Myocyte (in vitro differentiated cells): ENCODE data around the gene CYP26B1. TPM values are rescaled to one million over a fixed set of nuclear protein-coding genes. Genes with fewer than 3 reads are reported as not detected.
"Not testable (repeated sequence)": the region's sequence is repeated elsewhere in the genome, so short reads cannot be mapped to it uniquely, and the experiment has no call there.

ENCODE experiments used
- DNase-seq: peaks from one replicate; pipeline ENCODE4 v3.0.0-alpha.2; 2012; ENCODE audit warnings: low read depth
- total RNA-seq: library from RNA; depleted of rRNA; stranded (reverse); fragments of >200 nt; gene quantifications from 2 replicates; pipeline ENCODE4 v1.2.3, GENCODE V29; 2014

The CYP26B1 gene
- total RNA-seq, 1 donor from 2014 or later = 0.19 TPM

DNA sequence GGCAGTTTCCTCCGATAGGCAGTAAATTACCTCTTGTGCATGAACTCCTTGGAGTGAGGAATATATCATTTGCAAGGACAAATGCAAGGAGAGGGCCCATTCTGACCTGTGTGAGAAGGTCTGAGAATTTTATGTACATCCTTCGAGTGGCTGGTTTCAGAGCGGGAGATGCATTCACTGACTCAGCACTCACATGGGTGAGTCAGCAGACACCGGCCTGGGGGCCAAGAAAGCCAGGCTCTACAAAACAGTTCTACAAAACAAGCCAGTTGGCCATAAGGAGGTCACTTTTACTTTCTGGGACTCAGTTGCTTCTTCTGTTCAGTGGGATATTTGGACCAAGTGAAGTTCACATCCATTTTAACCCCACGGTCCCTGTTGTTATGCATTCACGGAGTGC is 35.3 kb downstream of the CYP26B1 start:
- no peak for DNase-seq

DNA sequence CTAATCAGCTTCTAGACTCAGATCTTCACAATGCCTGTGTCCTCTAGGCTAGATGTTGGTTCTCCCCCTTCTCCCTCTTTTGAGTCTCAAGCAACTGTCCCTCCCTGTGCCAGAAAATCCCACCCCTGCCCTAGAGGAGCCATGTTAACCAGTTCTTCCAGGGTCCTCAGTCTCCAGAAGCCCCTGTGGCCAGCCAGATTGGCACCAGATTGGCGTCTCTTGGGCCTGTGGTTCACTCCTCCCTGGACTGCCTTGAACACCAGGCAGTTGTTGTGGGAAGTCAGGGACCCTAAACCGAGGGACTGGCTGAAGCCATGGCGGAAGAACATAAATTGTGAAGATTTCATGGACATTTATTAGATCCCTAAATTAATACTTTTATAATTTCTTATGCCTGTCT is 36.6 kb downstream of the CYP26B1 start:
- no peak for DNase-seq

DNA sequence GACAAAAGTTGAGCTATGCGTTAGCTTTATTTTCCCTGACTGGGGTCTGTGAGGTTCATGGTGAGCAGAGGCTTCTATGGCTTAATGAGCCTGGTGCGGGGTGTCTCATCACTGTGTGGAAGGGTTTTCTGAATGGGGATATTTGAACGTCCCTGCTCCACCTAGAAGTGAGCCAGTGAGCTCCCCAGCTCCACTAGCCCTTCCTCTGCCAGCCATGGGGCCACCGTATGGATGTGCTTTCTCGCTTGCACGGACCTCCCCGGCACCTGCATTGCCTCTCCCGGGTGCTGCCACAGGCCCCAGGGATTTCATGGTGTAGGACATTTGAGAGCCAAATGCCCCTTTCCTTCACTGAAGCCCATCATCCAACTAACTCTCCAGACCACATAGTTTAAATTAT is 37.8 kb downstream of the CYP26B1 start:
- DNase-seq = no peak

DNA sequence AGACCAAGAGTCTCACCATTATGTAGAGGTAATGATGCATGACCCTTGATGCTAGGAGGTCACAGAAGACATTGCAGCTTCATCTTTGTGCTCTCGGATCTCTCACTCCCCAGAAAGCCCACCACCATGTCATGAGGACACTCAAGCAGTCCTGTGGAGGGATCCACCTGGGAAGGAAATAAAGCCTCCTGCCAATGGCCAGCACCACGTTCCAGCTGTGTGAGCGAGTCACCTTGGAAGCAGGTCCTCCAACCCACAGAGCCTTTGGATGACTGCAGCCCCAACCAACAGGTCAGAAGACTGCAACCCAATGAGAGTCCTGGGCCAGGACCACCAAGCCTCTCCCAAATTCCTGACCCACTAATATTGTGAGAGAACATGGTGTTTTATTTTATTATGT is 38.4 kb downstream of the CYP26B1 start:
- no peak for DNase-seq

DNA sequence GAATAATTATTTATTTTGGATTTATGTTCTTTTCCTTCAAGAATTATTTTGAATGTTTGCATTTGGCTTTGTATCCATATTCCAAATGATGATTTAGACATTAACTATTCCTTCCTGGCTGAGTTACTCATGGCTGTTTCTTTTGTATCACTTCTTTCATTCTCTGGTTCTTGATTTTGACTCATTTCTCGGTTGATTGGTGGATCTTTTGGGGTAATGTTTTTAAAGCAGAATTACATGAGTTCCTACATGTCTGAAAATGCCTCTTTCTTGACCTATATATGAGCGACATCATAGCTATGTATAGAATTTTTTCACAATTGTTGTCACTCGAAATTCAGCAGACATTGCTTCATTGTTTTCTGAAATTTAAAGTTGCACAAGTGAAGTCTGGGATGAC is 39.5 kb downstream of the CYP26B1 start:
- no peak for DNase-seq

DNA sequence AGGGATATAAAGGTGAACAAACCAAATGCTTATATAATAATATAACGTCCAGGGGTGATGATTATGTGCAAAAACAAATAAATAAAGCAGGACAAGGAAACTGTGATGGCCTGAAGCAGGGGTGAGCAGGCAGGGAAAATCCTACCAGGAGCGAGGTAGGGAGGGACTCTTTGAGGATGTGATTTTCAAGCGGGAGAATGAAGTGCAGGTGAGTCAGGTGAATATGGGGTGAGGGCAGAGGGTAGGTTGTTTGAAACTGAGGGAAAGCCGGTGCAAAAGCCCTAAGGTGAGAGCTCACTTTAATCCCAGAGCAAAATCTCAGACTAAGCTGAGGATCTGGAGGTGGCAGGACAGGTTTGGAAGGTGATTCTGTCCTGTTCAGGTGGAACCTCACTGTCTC is 40.7 kb downstream of the CYP26B1 start:
- DNase-seq = no peak

DNA sequence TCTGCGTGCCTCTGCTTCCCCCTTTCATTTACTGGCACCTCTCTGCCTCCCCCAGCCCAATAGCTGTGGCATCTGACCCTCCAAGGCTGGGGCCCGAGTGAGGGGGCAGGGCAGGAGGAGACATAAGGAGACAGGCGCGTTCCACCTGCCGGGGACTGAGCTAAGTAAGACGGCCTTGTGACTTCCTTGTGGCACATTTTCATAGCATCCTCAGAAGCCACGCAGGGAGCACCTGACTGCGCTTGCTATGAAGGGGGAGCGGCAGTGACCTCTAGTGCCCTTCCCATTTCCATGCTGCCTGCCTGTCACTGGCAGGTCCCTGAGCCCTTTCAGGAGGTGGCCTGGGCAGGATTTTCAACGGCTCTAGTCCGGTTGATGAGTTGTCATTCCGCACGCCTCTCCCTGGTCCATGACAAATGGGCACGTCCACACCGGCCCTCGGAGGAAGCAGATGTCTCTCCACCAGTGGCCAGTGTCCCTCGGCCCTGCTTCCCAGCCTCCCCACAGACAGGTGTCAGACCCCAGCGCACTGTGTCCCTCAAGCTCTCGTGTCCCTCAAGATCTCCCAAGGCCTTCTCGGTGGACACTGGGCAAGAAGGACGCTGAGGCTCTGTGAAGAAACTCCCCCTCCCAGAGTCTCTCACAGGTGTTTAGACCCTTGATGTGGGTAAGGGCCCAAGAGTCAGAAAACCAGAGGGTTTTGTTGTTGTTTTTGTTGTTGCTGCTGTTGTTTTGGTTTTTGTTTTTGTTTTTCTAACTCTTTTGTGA is 42.7 kb downstream of the CYP26B1 start:
- no peak for DNase-seq

DNA sequence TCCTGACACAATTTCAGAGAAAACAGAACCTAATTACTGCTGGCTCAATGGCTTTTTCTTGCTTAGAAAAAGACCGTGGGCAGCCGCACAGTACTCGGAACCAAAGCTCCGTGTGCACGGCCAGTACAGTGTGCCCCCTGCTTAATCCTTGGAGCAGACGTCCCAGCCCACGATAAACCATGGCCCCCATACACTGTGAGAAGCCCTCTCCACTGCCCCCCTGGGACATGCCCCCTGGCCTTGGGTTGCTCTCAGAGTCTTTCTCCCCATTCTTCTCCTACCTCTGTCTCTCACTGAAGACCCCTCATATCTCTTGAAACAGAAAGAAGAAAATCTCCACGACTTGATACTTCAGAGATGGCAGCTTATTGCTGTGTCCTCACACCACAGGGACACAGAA is 44.0 kb downstream of the CYP26B1 start:
- no peak for DNase-seq

DNA sequence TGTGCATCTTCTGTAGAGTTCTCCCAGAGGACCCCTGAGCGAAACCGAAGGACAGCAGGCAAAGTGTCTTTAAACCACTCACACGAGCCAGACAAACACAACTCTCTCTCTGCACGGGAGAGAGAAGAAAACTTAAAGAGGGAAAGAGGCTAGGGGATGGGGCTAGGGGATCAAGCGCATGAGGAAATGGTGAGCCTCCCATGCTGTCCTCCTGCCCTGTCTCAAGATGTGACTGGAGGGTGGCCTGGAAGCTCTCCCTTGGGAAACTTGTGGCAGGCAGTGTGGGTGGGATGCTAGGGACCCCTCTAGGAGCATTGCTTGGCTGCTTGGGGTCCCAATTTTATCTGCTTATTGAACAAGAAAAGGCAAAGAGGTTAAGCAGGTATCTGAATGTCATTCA is 44.5 kb downstream of the CYP26B1 start:
- no peak for DNase-seq

DNA sequence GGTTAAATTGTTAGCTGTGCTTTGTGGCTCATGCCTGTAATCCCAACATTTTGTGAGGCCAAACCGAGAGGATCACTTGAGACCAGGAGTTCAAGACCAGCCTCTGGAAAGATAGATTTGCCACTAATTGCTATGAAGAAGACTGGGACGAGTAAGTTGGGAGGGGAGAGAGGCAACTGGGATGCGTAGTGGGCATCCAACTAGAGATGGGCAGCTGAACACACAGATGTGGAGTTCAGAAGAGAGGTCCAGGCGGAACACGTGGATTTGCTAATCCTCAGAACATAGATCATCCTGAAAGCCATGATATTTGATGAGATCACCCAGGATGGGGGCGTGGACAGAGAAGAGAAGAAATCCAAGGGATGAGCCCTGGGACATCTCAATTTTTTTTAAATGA is 48.7 kb downstream of the CYP26B1 start:
- no peak for DNase-seq

DNA sequence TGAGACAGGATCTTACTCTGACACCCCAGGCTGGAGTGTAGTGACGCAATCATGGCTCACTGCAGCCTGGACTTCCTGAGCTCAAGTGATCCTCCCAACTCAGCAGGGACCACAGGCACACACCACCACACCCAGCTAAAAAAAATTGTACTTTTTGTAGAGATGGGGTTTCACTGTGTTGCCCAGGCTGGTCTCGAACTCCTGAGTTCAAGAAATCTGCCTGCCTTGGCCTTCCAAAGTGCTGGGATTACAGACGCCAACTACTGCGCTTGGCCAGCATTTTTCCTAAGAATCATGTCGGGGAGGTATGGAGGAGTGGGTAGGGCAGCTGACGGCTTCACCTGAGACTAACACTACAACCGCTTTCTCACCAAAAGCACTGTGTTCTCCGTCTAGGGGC is 50.4 kb downstream of the CYP26B1 start:
- DNase-seq = no peak

DNA sequence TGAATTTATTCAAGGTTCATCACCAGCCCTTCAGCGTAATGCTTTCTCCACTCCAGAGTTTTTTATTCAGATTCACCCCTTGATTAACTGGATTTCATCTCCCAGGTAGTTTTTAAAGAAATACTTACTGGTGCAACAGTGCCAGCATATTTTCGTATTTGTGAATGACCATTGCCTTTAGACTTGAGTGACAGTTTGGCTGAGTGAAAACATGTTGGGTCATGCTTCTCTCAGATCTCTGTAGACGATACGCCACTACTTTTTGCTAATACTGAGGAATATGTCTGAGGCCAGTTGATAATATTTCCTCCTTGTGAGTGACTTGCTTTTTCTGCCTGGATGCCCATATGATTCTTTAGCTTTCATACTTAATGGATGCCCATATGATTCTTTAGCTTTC is 51.5 kb downstream of the CYP26B1 start:
- no peak for DNase-seq

DNA sequence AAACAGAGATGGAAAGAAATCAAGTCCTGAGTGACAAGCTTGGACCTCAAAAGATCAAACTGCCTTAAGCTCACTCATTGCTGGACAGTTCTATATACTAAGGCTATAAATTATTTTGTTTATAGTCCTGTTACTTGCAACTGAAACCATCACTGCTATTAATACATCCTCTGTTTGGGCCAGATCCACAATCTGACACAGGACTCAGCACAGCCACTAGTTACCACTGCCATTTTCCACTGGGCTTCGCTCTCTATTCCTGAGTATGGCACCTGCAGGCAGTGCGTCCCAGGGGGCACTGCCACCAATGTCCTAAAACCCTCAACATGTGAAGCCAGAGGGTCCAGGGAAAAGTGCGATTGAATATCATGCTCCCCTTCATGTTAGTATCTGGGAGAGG is 52.3 kb downstream of the CYP26B1 start:
- no peak for DNase-seq

DNA sequence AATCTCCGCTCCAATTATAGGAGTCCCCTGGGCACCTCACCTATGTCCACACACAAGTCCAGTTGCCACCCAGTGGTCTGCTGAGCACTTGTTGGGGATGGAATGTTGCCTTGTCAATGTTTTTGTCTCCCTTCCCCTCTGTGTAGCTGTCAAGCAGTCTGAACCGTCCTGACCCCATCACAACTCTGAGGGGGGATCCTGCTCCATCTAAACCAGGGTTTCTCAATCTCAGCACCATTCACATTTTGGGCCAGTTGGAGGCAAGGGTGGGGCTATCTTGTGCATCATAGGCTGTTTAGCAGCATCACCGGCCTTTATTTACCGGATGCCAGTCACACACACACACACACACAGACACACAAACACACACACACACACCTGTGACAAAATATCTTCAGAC is 53.0 kb downstream of the CYP26B1 start:
- no peak for DNase-seq

DNA sequence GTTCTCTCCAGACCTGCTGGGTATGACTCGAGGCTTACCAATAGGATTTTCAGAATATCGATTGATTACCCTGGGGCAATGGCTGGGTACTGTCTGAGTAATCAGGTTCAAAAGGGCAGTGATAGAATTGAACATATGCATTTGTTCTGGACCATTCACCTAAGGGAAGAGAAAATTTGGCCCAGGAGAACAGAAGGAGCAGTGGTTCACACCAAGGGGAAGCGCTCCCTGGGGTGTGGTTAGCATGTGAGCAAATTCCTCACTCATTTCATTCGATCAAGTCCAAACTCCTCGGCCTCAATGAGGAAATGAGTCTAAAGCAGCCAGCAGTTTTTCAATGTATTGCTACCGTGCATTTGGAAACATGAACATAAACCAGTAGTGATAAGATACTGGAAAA is 55.6 kb downstream of the CYP26B1 start:
- no peak for DNase-seq

DNA sequence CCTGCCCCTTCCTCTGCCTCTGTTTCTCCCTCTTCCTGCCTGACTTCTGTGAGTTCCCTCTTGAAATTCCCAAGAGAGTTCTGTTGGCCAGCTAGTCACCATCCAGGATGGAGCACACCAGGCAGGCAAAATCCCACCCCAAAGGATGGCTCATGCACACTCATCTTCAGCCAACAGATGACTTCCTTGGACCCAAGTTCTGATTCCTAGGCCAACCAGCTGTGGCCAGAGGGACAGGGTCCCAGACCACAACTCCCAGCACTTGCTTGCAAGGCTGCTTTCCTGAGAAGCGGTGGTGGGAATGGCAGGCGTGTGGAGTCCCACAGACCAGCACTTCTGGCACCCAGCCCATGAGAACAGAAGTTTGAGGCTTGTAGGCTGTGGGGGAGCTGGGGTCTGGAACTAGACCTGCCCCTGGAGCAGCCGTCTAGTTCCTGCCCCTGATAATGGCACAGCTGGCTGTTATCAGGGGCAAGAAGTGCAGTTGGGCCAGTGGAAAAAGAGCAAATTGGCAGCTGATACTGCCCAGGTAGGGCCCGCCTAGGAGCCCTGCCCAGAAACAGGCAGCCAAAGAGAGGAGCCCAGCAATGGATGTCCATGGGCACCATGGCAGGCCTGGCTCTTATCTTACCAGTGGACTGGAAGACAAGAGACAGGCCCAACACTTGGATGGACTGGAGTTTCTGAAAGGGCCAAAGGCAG is 56.7 kb downstream of the CYP26B1 start:
- peak; percentile 41 for DNase-seq

DNA sequence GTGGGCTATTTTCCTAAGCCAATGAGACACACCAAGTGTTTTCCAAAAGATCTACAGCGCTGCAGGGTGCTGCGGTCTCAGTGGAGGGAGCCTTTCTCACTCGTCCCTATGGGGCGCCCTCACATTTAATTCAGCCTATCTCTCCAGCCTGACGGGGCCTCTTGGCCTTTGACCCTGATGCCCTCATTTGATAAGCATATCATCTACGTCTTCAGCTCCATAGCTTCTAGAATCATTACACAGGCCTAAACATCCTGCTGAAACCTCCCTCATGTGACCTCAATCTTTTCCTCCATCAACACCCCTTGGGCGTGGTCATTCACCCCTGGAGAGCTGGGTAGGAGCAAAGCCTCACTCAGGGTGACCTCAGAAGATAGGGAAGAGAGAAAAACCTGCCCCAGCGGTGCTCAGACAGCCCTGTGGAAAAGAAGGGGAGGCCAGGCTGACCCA is 57.4 kb downstream of the CYP26B1 start:
- no peak for DNase-seq

DNA sequence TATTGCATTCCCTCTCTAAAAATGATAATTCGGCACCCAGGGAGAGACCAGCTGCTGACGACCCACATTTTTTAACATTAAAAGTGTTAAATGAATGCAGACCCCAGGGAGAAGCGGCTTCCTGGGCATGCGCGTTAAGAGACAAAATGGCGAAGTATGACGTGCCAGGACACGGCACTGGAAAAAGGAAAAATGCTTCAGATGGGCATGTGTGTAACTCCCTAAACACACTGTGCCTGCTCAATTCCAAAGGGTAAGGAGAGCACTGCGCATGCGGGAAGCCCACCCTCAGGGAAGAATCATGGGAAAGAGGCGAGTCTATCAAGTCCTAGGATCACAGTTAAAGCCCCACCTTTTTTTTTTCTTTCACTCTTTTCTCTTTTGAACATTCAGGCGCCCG is 58.1 kb downstream of the CYP26B1 start:
- no peak for DNase-seq

DNA sequence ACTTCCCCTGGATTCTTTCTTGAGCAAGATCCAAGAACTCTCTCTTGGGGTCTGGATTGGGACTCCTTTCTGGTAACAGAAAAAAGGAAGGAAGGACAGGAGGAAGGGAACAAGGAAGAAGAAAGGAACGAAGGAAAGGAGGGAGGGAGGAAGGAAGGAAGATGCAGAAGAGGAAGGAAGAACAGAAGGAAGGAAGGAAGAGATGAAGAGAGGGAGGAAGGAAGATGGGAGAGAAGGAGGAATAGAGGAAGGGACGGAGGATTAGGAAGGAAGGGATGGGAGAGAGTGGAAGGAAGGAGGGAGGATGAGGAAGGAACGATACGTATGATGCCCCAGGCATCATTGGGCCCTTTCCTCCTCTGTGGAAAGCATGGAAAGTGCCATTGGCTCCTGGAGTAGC is 58.6 kb downstream of the CYP26B1 start:
- no peak for DNase-seq

DNA sequence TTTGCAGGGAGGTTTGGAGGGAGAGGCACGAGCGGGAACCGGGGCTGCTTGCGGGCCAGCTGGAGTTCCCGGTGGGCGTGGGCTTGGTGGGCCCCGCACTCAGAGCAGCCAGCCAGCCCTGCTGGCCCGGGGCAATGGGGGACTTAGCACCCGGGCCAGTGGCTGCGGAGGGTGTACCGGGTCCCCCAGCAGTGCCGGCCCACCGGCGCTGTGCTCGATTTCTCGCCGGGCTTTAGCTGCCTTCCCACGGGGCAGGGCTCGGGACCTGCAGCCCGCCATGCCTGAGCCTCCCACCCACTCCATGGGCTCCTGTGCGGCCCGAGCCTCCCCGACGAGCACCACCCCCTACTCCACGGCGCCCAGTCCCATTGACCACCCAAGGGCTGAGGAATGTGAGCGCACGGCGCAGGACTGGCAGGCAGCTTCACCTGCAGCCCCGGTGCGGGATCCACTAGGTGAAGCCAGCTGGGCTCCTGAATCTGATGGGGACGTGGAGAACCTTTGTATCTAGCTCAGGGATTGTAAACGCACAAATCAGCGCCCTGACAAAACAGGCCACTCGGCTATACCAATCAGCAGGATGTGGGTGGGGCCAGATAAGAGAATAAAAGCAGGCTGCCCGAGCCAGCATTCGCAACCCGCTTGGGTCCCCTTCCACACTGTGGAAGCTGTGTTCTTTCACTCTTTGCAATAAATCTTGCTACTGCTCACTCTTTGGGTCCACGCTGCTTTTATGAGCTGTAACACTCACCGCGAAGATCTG is 60.6 kb downstream of the CYP26B1 start:
- DNase-seq = not testable (repeated sequence)

DNA sequence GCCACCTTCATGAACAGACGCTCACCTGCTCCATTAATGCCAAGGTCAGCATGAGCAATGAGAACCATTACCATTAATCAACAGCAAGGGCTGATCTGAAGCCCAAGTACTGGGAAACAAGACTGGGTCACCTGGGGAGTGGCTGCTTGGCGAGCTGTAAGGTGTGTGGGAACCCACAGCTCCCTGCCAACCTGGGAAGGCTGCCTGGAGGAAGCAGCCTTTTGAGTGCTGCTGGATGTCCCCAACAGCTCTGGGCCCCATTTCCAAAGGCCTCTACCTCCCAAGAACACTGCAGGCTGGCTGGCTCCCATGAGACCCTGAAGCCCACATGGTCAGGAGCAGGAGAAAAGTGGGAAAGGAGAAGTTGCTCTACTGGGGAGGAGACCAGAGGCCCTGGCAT is 62.1 kb downstream of the CYP26B1 start:
- no peak for DNase-seq

DNA sequence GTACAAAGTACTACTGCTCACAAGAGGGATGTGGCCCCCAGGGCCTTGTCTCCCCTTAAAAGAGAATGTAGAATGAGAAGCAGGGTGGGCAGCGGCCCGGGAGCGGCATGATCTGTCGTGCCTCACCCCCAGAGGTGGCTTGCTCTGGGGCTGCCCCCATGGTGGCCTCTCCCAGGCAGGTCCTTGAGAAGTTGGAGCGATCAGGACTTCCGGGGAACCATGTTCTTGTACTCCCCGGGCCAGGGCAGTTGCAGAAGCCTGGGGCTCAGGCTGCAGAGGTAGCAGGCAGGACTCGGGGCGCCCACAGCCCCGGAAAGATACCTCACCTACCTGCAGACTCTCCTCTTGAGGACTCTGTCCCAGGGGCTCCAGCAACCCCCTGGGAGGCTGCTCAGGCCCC is 62.6 kb downstream of the CYP26B1 start:
- DNase-seq = no peak
